Measurements from ENCODE around the gene SLCO3A1.

The SLCO3A1 gene

DNA sequence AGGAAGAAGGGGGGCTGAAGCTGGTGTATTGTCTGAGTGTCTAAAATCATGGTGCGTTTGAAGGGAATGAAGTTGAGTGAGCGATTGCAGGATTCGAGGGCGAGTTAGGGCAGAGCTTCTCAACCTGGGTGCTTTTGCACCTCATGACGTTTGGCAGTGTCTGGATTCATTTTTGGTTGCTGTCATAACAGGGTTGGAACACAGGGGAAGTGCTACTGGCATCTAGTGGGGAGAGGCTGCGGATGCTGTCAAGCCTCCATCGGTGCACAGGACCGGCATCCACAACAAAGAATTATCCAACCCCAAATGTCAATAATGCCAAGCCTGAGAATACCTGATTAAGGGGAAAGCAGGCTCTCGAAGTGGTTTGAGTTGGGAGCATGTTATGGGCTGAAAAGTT lies 120.0 kb downstream of the SLCO3A1 start:
- DNase-seq = no peak

DNA sequence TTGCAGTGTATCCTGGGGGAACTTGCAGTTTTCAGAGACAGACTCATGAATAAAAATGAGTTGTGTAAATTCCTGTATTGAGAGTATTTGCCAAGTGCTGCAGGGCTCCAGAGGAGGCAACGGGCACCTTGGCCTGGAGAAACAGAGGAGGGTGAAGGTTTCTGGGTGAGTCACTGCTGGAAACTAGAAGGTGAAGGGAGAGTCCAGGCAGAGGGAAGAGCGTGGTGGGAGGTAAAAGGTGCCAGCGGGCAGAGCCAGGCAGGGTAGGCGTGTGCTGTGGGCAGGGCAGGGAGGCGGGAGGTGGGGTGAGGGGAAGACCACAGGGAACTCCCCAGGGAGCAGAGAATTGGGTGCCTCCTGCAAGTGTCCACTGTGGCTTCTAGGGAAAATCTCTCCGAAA lies 120.8 kb downstream of the SLCO3A1 start:
- no peak for DNase-seq

DNA sequence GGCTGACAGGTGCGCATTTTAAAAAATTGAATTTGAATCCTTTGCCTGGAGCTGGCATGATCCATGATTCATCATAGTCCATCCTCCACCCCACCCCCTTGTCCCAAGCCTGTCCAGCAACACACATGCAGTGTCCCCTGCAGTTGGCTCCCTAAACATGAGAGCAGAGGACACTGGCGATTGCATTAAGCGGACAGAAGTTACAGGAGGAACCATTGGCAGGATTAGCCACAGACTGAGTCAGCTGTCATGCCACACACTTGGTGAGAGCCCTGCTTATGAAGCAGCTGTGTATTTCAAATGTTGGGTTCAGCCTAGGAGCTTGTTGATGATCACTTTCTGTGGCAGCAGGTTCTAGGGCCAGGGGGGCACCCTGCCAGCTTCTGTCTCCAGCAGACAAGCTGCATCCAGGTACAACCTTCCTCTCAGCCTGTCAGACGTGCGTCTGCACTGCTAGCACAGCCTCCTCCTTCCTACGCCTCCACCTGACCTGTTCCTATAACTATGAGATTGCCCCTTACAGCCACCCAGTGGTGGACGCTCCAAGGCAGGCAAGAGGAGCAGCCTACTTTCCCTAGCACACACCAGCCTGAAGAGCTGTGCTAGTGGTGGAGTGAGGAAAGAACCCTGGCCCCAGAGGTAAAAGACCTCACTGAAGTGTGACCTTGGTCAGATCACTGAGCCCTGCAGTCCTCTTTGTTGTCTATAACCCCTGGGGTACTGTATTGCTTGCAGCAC lies 121.9 kb downstream of the SLCO3A1 start:
- DNase-seq = no peak

DNA sequence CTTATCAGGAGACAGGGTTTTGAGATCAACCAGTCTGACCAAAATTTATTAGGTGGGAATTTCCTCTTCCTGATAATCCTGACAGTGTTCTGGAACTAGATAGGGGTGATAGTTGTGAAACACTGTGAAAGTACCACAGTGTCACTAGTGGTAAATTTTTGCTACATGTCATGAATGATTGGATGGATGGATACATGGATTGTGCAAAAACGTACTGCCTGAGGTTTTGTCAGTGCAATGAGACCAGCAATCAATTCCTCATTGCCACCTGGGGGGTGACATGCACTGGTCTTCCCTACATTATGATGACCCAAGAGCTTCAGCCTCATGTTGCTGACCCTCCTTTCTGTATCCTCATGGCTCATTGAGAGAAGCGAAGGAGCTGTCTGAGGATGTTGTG lies 123.5 kb downstream of the SLCO3A1 start:
- no peak for DNase-seq

DNA sequence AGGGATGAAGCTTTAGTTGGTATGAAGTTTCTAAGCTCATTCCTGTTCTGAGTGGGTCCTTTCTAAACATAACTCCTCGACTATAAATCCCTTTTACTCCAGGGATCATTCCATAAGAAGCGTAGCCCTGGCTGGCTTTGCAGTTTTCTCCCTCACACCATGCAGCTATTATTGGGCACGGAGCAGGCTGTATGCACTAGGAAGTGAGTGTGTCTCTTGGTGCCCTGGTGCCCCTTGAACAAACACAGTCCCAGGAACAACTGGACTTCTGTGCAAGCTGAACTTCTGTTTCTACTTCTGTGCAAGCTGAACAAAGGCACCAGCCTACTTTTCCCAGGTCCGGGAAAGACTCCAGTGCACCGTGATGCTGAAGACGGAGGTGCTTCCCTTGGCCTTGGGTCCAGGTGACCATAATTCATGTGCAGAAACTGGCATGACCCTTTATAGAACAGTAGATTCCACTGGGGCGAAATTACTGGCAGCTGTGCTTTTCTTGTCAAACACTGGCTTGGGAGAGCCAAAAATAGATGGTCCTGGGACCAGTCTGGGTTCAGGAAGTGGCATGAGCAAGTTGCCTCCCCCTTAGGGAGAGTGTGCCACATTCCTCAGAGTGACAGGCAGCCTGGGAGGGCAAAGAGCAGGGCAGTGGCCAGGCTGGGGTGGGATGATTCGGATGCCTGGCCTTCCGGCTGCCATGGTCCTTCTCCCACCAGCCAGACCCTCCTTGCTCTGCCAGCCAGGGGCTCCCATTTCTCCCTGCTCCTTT lies 127.2 kb downstream of the SLCO3A1 start:
- DNase-seq = no peak

DNA sequence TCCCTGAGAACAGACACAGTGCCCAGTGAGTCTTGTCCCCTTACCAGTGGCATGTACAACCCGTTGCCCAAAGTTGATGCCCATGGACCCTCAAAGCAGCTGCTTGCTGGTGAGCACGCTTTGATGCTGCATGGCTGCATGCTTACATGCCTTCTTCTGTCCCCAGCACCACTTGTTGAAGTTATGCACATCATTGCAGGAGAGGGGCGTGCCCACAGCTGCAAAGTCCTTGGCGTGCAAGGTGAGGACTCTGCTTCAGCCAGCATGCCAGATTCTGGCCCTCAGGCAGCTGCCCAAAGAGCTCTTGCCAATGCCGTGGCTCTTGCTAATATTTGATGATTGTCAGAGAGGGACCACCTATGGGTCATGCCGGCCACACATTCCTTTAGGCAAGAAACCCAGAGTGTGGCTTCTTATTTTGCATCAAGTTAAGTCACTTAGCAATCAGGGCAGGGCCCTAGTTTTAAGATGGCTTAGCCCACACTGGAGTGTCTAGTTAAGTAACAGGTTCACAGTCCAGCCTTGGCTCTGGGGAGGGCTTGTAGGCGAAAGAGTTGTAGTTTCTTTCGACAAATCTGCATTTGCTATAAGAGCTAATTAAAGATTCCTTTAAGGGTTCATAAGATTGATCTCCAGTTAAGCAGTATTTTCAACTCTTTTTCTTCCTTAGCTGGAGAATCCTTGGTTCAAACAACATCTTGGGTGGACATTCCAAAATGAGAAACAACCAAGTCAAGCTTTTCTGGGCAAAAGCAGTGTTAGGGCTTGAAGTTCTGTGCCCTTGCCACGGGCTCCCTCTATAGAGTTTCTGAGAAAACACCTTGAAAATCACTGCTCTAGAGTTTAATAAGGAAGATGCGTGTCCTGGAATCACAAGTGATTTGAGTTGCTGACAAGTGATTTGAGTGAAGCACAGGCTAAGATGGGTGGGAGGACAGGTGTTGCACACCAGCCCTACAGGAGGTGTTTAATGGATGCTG lies 128.6 kb downstream of the SLCO3A1 start:
- DNase-seq = no peak

DNA sequence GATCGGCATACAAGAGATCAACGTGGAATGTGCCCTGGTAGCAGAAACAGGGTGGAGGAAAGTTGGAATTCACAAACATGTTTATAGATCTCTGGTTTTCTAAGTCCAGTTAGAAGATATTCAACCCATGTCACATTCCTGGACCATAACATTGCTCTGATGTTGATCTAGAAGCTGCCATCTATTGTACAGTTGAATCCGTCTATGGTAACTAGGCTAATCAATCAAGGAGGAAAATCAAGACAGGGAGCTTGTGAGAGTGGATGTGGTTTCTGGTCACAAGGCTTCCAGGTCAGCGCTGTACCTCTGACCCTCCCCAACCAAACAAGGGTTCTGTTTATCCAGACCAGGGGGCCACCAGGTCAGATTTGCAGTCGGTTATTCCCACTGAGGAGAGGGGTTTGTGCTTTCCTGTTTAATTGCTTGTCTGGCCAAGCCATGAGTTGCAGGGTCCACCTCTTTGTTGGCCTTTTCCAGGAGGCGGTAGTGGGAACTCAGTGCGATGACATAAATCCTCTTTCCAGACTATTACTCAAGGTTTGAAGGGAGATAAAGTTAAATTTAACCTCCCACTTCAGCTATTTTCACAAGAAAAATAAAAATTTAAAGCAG lies 130.3 kb downstream of the SLCO3A1 start:
- no peak for DNase-seq

DNA sequence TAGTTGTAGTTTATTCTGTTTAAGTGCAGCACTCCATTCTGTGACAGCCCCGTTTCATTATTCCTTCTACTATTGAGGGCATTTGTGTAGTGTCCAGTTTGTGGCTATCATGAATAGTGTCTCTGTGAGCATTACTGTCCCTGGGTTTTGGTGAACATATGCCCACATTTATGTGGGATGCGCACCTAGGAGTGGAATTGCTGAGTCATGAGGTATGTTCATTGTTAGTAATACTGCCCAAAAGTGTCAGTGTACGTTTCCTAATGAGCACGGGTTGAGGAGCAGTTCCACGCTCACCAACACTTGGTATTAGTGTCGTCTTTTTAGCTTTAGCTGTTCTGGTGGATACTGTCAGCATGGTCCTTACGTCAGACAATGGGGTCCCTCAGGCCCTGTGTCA lies 131.8 kb downstream of the SLCO3A1 start:
- no peak for DNase-seq

DNA sequence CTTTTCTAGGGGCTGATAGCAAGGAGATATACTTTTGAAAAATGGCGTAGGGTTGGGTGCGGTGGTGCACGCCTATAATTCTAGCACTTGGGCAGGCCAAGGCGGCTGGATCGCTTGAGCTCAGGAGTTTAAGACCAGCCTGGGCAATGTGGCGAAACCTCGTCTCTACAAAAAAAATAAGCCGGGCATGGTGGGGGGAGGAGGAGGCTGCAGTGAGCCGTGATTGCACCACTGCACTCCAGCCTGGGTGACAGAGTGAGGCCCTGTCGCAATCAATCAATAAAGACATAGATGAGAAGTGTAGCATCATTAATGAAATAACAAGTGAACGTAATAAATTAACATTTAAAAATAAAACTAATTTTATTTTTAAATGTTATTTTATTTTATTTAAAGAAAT lies 134.6 kb downstream of the SLCO3A1 start:
- no peak for DNase-seq

DNA sequence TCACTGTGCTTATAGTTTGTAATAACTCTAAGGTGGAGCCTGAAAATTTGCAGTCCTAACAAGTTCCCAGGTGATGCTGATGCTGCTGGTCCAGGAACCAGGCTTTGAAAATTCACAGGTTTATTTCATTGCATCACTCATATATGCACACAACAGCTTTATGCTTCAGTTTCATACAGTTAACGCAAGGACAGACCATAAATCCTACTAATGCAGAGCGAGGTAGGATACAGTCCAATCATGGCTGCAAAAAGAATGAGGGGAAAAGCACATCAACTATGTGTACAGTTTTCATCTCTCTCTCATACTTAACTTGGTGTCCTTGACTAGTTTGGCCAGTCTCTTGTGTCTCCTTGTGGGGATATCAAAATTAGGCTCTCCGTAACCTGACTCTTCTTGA lies 135.1 kb downstream of the SLCO3A1 start:
- DNase-seq = no peak

DNA sequence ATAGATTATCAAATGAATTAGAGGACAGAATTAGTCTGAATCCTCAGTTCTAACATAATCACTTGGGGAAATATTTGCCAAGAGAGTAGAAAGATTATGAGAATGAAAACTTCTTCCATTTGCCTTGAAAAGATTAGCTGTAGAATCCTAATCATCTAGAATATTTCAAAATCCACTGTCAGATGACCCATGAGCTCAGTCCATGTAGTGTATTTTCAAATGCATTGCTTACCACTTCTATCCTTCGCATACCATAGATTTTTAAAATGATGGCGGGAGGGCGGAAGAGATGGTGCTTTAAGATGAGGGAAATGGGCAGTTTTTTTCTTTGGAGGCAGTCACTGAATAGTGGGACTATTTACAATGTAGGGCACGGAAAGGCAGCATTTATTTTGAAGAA lies 136.3 kb downstream of the SLCO3A1 start:
- no peak for DNase-seq

DNA sequence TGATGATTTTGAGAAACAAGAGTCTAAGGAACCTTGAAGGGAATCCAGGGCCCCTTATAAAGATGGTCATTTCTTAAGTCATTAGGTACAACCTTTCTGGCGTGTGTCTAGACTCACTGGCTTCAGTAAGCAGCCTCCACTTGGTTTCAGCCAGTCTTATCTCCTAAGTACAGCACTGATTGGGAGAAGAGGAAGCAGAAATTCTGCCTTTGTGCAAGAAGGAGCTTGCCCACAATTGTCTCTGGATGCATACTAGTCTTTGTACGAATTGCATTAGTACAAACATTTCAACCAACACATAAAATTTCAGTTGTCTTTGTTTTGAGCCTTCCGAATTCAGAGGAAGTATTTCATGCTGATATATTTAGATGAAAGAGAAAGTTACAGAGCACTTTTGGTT lies 139.4 kb downstream of the SLCO3A1 start:
- no peak for DNase-seq

DNA sequence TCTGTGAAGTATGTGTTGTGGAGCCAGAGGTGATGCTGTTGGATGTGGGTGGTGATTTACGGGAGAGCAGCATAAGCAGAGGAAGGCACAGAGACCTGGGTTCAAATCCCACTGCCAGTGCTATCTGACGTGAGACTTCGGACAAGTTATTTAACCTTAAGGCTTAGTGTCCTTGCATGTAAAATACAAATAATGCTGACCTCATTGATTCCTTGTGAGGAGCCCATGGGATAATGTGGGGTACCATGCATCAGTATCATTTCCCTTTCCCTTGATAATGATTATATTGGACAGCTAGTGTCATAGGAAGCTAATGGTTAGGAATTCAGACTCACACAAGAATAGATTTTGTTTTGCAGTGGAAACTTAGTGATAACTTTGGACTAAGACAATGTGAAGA lies 141.6 kb downstream of the SLCO3A1 start:
- no peak for DNase-seq

DNA sequence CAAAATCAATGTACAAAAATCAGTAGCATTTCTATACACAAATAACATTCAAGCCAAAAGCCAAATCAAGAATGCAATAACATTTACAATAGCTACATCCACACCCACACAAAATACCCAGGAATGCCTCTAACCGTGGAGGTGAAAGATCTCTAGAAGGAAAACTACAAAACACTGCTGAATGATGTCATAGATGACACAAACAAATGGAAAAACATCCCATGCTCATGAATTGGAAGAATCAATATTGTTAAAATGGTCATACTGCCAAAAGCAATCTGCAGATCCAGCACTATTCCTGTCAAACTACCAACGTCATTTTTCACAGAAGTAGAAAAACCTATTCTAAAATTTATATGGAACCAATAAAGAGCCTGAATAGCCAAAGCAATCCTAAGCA lies 143.7 kb downstream of the SLCO3A1 start:
- DNase-seq = no peak

DNA sequence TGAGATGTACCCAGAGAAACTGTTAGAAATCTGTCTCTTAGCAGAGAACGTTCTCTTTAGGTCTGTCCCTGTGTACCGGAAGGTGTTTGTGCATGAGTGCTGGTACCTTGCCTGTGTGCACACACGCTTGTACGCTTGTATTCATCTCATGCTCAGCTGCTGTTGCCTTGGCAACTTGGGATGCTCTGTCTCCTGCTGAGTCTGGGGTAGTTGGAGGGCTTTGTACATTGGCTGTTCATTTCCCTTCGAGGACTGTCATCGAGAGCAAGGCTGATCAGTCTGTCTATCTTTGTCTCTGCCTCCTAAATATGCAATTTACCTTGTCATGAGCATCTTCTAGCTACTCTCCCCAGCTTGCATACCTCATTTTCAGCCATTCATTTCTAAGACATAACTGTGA lies 147.2 kb downstream of the SLCO3A1 start:
- DNase-seq = no peak

DNA sequence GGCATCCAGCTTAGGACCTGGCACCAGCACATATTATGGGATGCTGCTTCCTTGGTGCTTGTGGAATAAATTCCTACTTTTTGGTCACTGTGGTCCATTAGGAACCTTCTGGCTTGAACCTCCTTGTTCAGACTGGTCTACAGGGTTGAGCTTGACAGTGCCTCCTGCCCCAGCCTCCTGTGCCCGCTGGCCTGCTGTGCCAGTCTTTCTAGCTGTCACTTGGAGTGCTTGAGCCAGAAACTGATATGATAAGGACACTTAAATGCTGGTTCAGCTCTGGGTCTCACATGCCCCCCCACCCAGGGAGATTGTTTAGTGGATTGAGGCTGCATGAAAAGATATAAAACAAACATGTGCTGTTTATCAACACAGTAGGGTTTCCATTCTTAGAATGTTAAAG lies 147.8 kb downstream of the SLCO3A1 start:
- DNase-seq = no peak

DNA sequence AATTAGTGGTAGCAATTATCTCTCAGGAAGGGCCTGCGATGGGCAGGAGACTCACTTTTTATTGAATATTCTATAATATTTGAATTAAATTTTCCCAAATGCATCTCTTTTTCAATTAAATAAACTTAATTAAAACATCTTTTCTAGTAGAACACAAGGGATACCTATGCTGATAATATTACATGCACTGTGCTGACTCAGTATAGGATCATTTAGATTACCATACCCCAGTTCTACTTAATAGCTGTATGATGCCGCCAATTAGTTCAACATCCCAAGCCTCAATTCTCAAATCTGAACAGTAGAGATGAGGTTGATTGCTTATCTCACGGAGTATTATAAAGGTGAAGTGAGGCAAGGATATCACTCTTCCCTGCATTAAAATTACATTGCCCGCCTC lies 149.2 kb downstream of the SLCO3A1 start:
- no peak for DNase-seq

DNA sequence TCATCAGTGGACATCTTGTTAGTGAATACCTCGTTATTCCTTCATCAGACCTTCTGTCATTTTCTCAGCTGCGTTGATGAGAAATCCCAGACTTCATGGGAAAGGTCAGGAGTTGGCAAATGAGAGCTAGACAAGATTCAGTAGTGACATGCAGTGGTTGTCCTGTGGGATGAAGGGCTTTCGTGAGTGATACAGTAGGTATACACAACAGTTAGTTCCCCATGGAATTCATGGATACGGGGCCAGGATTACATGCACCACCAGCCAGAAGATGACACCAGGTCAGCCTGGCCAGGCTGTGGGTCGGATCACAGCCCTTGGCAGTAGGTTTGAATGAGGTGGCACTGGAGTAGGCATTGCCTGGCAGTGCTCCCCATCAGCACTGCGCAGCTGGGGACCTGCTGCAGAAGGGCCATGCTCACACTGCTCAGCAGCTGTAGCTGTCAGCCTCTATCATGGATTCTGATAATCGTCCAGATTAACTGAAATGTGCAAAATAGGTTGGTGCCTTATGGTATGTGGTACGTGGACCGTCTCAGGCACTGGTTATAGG lies 150.1 kb downstream of the SLCO3A1 start:
- no peak for DNase-seq

DNA sequence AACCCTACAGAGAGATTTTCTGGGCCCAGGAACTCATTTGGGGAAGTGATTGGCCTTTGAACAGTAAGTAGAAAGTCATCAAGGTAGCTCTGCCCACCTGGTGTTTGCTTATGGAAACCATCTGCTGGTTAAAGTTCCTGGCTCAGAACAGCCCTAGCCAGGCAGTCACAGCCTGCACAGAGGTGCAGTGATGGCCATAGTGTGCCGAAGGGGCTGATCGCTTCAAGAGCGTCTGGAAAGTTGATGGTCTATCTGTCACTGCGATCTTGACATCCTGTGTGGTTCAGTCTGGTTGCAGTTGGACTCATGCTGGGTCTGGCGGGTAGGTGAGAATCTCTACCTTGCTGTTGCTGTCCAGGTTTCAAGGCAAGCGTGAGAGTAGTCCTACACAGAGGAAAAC lies 151.6 kb downstream of the SLCO3A1 start:
- no peak for DNase-seq

DNA sequence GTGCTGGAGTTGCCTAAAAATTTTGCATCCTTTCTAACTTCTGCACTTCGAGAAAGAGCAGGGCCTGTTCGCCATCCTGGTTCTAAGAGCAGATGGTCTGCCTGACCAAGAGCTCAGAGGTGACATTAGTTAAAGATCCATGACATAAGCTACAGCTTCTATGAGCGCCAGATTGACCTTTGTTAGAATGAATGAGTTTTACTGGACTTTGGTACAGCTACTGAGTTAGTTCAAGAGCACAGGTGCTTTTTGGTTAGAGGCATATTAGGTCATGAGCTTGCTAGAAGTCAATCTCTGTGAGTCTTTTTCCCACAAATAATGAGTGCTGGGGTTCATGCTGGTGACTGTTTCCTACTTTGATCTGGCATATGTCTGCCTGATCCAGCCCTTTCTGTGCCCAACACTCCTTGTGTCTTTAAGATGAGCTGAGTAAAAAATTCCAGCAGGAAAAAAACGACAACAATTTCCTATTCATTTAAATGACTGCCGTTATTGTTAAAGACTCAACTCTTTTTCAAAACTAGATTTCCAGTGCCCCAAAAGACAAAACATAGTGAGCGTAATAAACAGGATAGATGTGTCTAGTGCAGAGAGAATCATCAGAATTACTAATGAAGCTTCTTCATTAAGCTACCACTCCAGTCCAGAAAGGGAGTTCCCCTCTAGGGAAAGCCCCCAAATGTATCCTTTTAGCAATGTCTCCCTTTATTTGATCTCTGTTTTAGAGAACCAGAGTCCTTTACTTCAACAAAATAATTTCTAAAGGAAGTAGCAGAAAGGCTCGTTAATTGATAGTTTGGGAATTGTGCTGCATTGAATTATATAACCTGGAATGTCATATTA lies 152.9 kb downstream of the SLCO3A1 start:
- no peak for DNase-seq

DNA sequence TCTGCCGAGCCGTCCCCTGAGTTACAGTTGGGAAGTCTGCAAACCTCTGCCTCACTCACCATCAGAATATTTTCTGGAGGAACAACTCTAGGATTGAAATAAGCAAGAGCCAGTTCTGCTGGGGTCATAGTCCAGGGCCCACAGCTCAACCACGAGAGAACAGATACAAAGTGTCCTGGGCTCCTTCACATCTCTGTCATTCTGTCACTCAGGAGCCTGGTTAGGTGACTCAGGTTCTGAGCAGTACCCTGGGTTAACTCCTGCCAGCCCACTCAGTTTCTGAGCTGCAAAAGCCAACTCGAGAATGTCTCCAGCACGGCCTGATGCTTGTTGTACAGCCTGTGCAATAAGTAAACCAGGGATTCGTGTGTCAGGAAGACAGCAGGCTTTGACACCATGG lies 155.7 kb downstream of the SLCO3A1 start:
- DNase-seq = no peak

Data from SIG-M5 (cell line).